Heart left ventricle (tissue), 13 donors: ENCODE data around the gene ADGRV1.

Experiments used
- CTCF ChIP-seq, 12 donors: fragments of 200-600 bp; sonication (generic) in 4 of 12; IDR thresholded peaks; one replicate each; pipeline versions ENCODE4 v1.5.0 to v1.8.0; 2018 to 2022; ENCODE audit warnings: antibody characterized with exemption in 12 of 12, mild to moderate bottlenecking in 5 of 12
- POLR2A ChIP-seq, 2 donors: fragments of 450-650 bp; IDR thresholded peaks; one replicate each; pipeline ENCODE4 v1.6.1; 2017; ENCODE audit warnings: antibody characterized with exemption in 2 of 2, mild to moderate bottlenecking in 2 of 2, moderate library complexity in 2 of 2
- donor health status: ischemic (EF 13 %, LVEDD 7.1; RV severe dilation, severe dysfunction).
- donor health status: DM: no; HTN: yes; CAD: no.
- donor health status: DM: no; HTN: no; CAD: no.
- donor health status: ischemic (EF 25% LVEDD 6.9; RV normal size, moderate dysfunction).
- donor health status: ischemic (EF 25% LVEDD 5.7; RV mildly dilated, moderate dysfunction).
- donor health status: ischemic (EF 35%, LVEDD 5.7; RV mildly dilated, moderate dysfunction).
- donor health status: nonischemic (EF 11% LVEDD 7.7; RV severe dilation, severe dysfunction).
- donor health status: DM: yes; HTN: yes; CAD: no.
- donor health status: PGD.
- donor health status: ischemic (EF 29% LVEDD 5.4; RV normal size, mild dysfunction).
- donor health status: nonischemic (EF 23%, LVEDD 6.1; RV moderate dilation, normal function).

GRCh38 chr5:91030521-91031401, 472.2 kb downstream of the ADGRV1 start:
- no peak for TF ChIP-seq CTCF (IDR thresholded peaks at IDR 0.05)
- no peak for TF ChIP-seq POLR2A (IDR thresholded peaks at IDR 0.05)
